Esophagus (tissue), 2 donors: Measurements from ENCODE around the gene EXOSC9. TPM values are rescaled to one million over a fixed set of nuclear protein-coding genes. Genes with fewer than 3 reads are reported as not detected.
"Not testable (repeated sequence)": the region's sequence is repeated elsewhere in the genome, so short reads cannot be mapped to it uniquely, and the experiment has no call there.

Experiments
- H3K27ac ChIP-seq, 2 donors: one replicate each; pipeline ENCODE4 v1.5.1; 2013; ENCODE audit warnings: low read depth in 2 of 2, mild to moderate bottlenecking in 2 of 2, inconsistent platforms in 1 of 2, low read length in 1 of 2, moderate library complexity in 1 of 2
- H3K27me3 ChIP-seq, 2 donors: one replicate each; pipeline ENCODE4 v1.6.1; 2013; ENCODE audit warnings: low read length in 2 of 2, control low read depth in 1 of 2, mild to moderate bottlenecking in 1 of 2; ENCODE audit not compliant: insufficient read depth in 2 of 2, control insufficient read depth in 1 of 2
- H3K36me3 ChIP-seq, 2 donors: one replicate each; pipeline ENCODE4 v1.6.1; 2013; ENCODE audit warnings: low read length in 1 of 2; ENCODE audit not compliant: control insufficient read depth in 2 of 2, insufficient read depth in 2 of 2
- H3K4me1 ChIP-seq, 2 donors: one replicate each; pipeline ENCODE4 v1.6.1; 2013; ENCODE audit warnings: low read length in 1 of 2; ENCODE audit not compliant: control insufficient read depth in 2 of 2, insufficient read depth in 2 of 2
- H3K4me3 ChIP-seq, 2 donors: one replicate each; pipeline ENCODE4 v1.5.1; 2013; ENCODE audit warnings: low read length in 2 of 2, mild to moderate bottlenecking in 2 of 2, low read depth in 1 of 2, moderate library complexity in 1 of 2
- H3K9me3 ChIP-seq, 2 donors: one replicate each; pipeline ENCODE4 v1.6.1; 2013; ENCODE audit warnings: mild to moderate bottlenecking in 2 of 2, low read depth in 1 of 2, low read length in 1 of 2, moderate library complexity in 1 of 2; ENCODE audit not compliant: control insufficient read depth in 2 of 2, insufficient read depth in 1 of 2
- WGBS, 2 donors: extraction: QIAGEN DNeasy Blood & Tissue Kit; methylation state at CpG; one replicate each; pipeline ENCODE4 v1.1.7; 2013; 5-methylcytosine and 5-hydroxymethylcytosine counted together
- polyA plus RNA-seq, 2 donors: library from polyadenylated mRNA; stranded (reverse); fragments of 200-250 nt; gene quantifications; one replicate each; pipeline ENCODE4 v1.2.3, GENCODE V29; 2013
- donor health status: healthy with polysubstance abuse.
- donor health status: Bipolar disorder and iron deficiency.

The EXOSC9 gene
- polyA plus RNA-seq, result 10 to 100 TPM; 16.3 to 18.9 TPM

- 0 to 1% methylated on average over 48 of the region's 48 CpGs for WGBS, 2 donors
- Histone ChIP-seq H3K4me3 (peak within 1 kb of the TSS; percentile 96 to 99), H3K36me3 (peaks cover 0 to 2% of the 10 kb centered on the region in 2 donors), H3K27ac (peak within 1 kb of the TSS; percentile 84 to 95), H3K4me1 (no peaks in the 10 kb centered on the region), H3K27me3 (no peaks in the 10 kb centered on the region), H3K9me3 (no peaks in the 10 kb centered on the region)
Measured at GRCh38 chr4:121800961-121801714, at the start of gene EXOSC9. EXOSC9 (plus strand) TSS chr4:121801323; CDS start chr4:121801425, 102 bp downstream.

- WGBS, 2 donors, result 79 to 86% methylated on average over 1 of the region's 1 CpG
- not testable (repeated sequence) for H3K27me3 ChIP-seq, H3K9me3 ChIP-seq, H3K27ac ChIP-seq, H3K36me3 ChIP-seq, H3K4me1 ChIP-seq, H3K4me3 ChIP-seq
Measured at GRCh38 chr4:121752142-121752541, 49.0 kb upstream of the EXOSC9 start.

GRCh38 chr4:121758925-121759568 lies 42.1 kb upstream of the EXOSC9 start:
- Histone ChIP-seq H3K27ac (no peak overlapping the region), H3K27me3 (peaks cover 0 to 5% of the 10 kb centered on the region in 2 donors), H3K36me3 (no peaks in the 10 kb centered on the region), H3K4me1 (no peaks in the 10 kb centered on the region), H3K9me3 (no peaks in the 10 kb centered on the region), H3K4me3 (no peak overlapping the region)
- 86 to 91% methylated on average over 2 of the region's 2 CpGs for WGBS, 2 donors

- peaks cover 0 to 8% of the 10 kb centered on the region in 2 donors for H3K27me3 ChIP-seq
- H3K27ac ChIP-seq, result no peak overlapping the region
- H3K4me3 ChIP-seq, result no peak overlapping the region
- H3K9me3 ChIP-seq, result no peaks in the 10 kb centered on the region
- WGBS, 2 donors, result 57 to 58% methylated on average over 3 of the region's 3 CpGs
- H3K36me3 ChIP-seq, result no peaks in the 10 kb centered on the region
- H3K4me1 ChIP-seq, result peaks cover under 1 to 8% of the 10 kb centered on the region in 2 donors
Measured at GRCh38 chr4:121760205-121760604, 40.9 kb upstream of the EXOSC9 start.

GRCh38 chr4:121764303-121764701 lies 36.8 kb upstream of the EXOSC9 start:
- H3K9me3 ChIP-seq, result no peaks in the 10 kb centered on the region
- no peaks in the 10 kb centered on the region for H3K36me3 ChIP-seq
- no peak overlapping the region for H3K27ac ChIP-seq
- 25 to 36% methylated on average over 14 of the region's 14 CpGs for WGBS, 2 donors
- H3K27me3 ChIP-seq, result peaks cover 0 to 11% of the 10 kb centered on the region in 2 donors
- peak overlapping the region in 1 of 2 donors; percentile 51 for H3K4me3 ChIP-seq
- H3K4me1 ChIP-seq, result peaks cover 4 to 8% of the 10 kb centered on the region in 2 donors

GRCh38 chr4:121764702-121765367 lies 36.3 kb upstream of the EXOSC9 start, which contains the start of gene SMIM43:
SMIM43 (minus strand) TSS chr4:121765164; CDS start chr4:121765105, 59 bp downstream.
- Histone ChIP-seq H3K4me3 (peak within 1 kb of the TSS; percentile 45 to 51), H3K27me3 (peaks cover 0 to 11% of the 10 kb centered on the region in 2 donors), H3K27ac (no peak within 1 kb of the TSS), H3K9me3 (no peaks in the 10 kb centered on the region), H3K4me1 (peaks cover 4 to 8% of the 10 kb centered on the region in 2 donors), H3K36me3 (no peaks in the 10 kb centered on the region)
- WGBS, 2 donors, result 2 to 4% methylated on average over 61 to 75 of the region's 75 CpGs

- Histone ChIP-seq H3K36me3 (no peaks in the 10 kb centered on the region), H3K27me3 (peaks cover 0 to 11% of the 10 kb centered on the region in 2 donors), H3K4me3 (peak overlapping the region; percentile 45 to 51), H3K4me1 (peaks cover 4 to 8% of the 10 kb centered on the region in 2 donors), H3K27ac (no peak overlapping the region), H3K9me3 (no peaks in the 10 kb centered on the region)
- WGBS, 2 donors, result 17 to 23% methylated on average over 16 of the region's 16 CpGs
Measured at GRCh38 chr4:121765368-121765705, 35.8 kb upstream of the EXOSC9 start.

GRCh38 chr4:121765971-121766538 lies 35.1 kb upstream of the EXOSC9 start:
- Histone ChIP-seq H3K27ac (no peak overlapping the region), H3K4me3 (no peak overlapping the region), H3K27me3 (peaks cover 0 to 11% of the 10 kb centered on the region in 2 donors), H3K9me3 (no peaks in the 10 kb centered on the region), H3K36me3 (no peaks in the 10 kb centered on the region), H3K4me1 (peaks cover 4 to 8% of the 10 kb centered on the region in 2 donors)
- WGBS, 2 donors, result 84 to 94% methylated on average over 9 of the region's 9 CpGs

GRCh38 chr4:121767166-121767565 lies 34.0 kb upstream of the EXOSC9 start:
- no peak overlapping the region for H3K4me3 ChIP-seq
- peaks cover 0 to 11% of the 10 kb centered on the region in 2 donors for H3K27me3 ChIP-seq
- no peaks in the 10 kb centered on the region for H3K9me3 ChIP-seq
- no peaks in the 10 kb centered on the region for H3K36me3 ChIP-seq
- H3K4me1 ChIP-seq, result peaks cover 4 to 8% of the 10 kb centered on the region in 2 donors
- WGBS, 2 donors, result 91 to 95% methylated on average over 4 of the region's 4 CpGs
- H3K27ac ChIP-seq, result no peak overlapping the region
